Activated T-cell treated with anti-CD3 and anti-CD28 coated beads, Interleukin-2, amount 50 U/mL, for 4 hours (primary cell): Measurements from ENCODE around the gene GUCY2D. TPM values are rescaled to one million over a fixed set of nuclear protein-coding genes. Genes with fewer than 3 reads are reported as not detected.

Experiments used
- ATAC-seq, 2 donors: fragments of 200-7000 bp; cut with Tn5 transposase; one replicate each; pipeline ENCODE4 v1.10.0; 2021
- DNase-seq: peaks from one replicate; pipeline ENCODE4 v3.0.0-alpha.2; 2020
- H3K27me3 Mint-ChIP-seq: one replicate; pipeline ENCODE4 v1.8.0; 2021; ENCODE audit warnings: low read depth, mixed read lengths
- H3K36me3 Mint-ChIP-seq: one replicate; pipeline ENCODE4 v1.8.0; 2022; ENCODE audit warnings: mixed read lengths; ENCODE audit not compliant: insufficient read depth
- H3K4me1 Mint-ChIP-seq: one replicate; pipeline ENCODE4 v1.8.0; 2021; ENCODE audit warnings: low read depth, mixed read lengths
- H3K4me3 Mint-ChIP-seq: one replicate; pipeline ENCODE4 v1.8.0; 2021; ENCODE audit warnings: mild to moderate bottlenecking, moderate library complexity, mixed read lengths
- H3K9me3 Mint-ChIP-seq: one replicate; pipeline ENCODE4 v1.8.0; 2021; ENCODE audit warnings: mixed read lengths
- total RNA-seq, 3 donors: library from RNA; stranded (reverse); gene quantifications; one replicate each; pipeline ENCODE4 v1.2.1, GENCODE V29; 2021

Gene GUCY2D
- total RNA-seq, 3 donors from 2014 or later: 0.46 TPM; not detected in 2

GRCh38 chr17:7982173-7982572 is 20.2 kb upstream of the GUCY2D start:
- no peak for ATAC-seq
- H3K4me3 Mint-ChIP-seq: no peak overlapping the region

GRCh38 chr17:7982666-7983065 is 19.7 kb upstream of the GUCY2D start:
- DNase-seq (no peak), ATAC-seq (no peak)
- no peaks in the 10 kb centered on the region for H3K36me3 Mint-ChIP-seq
- H3K9me3 Mint-ChIP-seq: no peaks in the 10 kb centered on the region
- H3K4me3 Mint-ChIP-seq: no peak overlapping the region
- peaks cover 22% of the 10 kb centered on the region for H3K27me3 Mint-ChIP-seq
- H3K4me1 Mint-ChIP-seq: peaks cover 1% of the 10 kb centered on the region

More at GRCh38 chr17:7982173-7982572, 20.2 kb upstream of the GUCY2D start:
- no peak for DNase-seq
- no peaks in the 10 kb centered on the region for H3K36me3 Mint-ChIP-seq
- peaks cover 22% of the 10 kb centered on the region for H3K27me3 Mint-ChIP-seq
- peaks cover 2% of the 10 kb centered on the region for H3K4me1 Mint-ChIP-seq
- no peaks in the 10 kb centered on the region for H3K9me3 Mint-ChIP-seq

GRCh38 chr17:7984904-7985303 is 17.5 kb upstream of the GUCY2D start:
- Mint-ChIP-seq H3K36me3 (no peaks in the 10 kb centered on the region), H3K4me3 (no peak overlapping the region), H3K4me1 (peaks cover 9% of the 10 kb centered on the region), H3K27me3 (peaks cover 17% of the 10 kb centered on the region), H3K9me3 (no peaks in the 10 kb centered on the region)
- DNase-seq: no peak
- ATAC-seq: no peak

- H3K4me1 Mint-ChIP-seq: peaks cover 19% of the 10 kb centered on the region
- ATAC-seq (no peak), DNase-seq (no peak)
- H3K36me3 Mint-ChIP-seq: no peaks in the 10 kb centered on the region
- H3K9me3 Mint-ChIP-seq: no peaks in the 10 kb centered on the region
- no peak overlapping the region for H3K4me3 Mint-ChIP-seq
- peaks cover 7% of the 10 kb centered on the region for H3K27me3 Mint-ChIP-seq
Measured at GRCh38 chr17:7987112-7987893, 15.1 kb upstream of the GUCY2D start.

GRCh38 chr17:7988750-7989178 is 13.7 kb upstream of the GUCY2D start:
- Mint-ChIP-seq H3K9me3 (no peaks in the 10 kb centered on the region), H3K36me3 (no peaks in the 10 kb centered on the region), H3K4me3 (peak overlapping the region; percentile 42), H3K27me3 (no peaks in the 10 kb centered on the region), H3K4me1 (peaks cover 23% of the 10 kb centered on the region)
- peak; percentile 33 for DNase-seq
- peak; percentile 39 to 42 for ATAC-seq

- Mint-ChIP-seq H3K4me1 (peaks cover 23% of the 10 kb centered on the region), H3K4me3 (peak overlapping the region; percentile 78), H3K36me3 (no peaks in the 10 kb centered on the region), H3K27me3 (no peaks in the 10 kb centered on the region), H3K9me3 (no peaks in the 10 kb centered on the region)
- ATAC-seq (peak; percentile 94 to 96), DNase-seq (peak; percentile 97)
Measured at GRCh38 chr17:7989781-7990655, 12.4 kb upstream of the GUCY2D start.

- DNase-seq (no peak), ATAC-seq (no peak)
- H3K27me3 Mint-ChIP-seq: peaks cover 6% of the 10 kb centered on the region
- no peak overlapping the region for H3K4me3 Mint-ChIP-seq
- H3K4me1 Mint-ChIP-seq: peaks cover 23% of the 10 kb centered on the region
- H3K9me3 Mint-ChIP-seq: no peaks in the 10 kb centered on the region
- H3K36me3 Mint-ChIP-seq: no peaks in the 10 kb centered on the region
Measured at GRCh38 chr17:7992516-7992915, 9.9 kb upstream of the GUCY2D start.

- H3K27me3 Mint-ChIP-seq: peaks cover 6% of the 10 kb centered on the region
- no peak for DNase-seq
Measured at GRCh38 chr17:7992924-7993323, 9.5 kb upstream of the GUCY2D start.

GRCh38 chr17:7993972-7994589 is 8.3 kb upstream of the GUCY2D start:
- H3K4me3 Mint-ChIP-seq: no peak overlapping the region
- peaks cover 20% of the 10 kb centered on the region for H3K4me1 Mint-ChIP-seq
- ATAC-seq (no peak), DNase-seq (no peak)
- peaks cover 12% of the 10 kb centered on the region for H3K27me3 Mint-ChIP-seq
- H3K9me3 Mint-ChIP-seq: no peaks in the 10 kb centered on the region
- H3K36me3 Mint-ChIP-seq: no peaks in the 10 kb centered on the region

More at GRCh38 chr17:7992924-7993323, 9.5 kb upstream of the GUCY2D start:
- ATAC-seq: no peak
- Mint-ChIP-seq H3K9me3 (no peaks in the 10 kb centered on the region), H3K36me3 (no peaks in the 10 kb centered on the region), H3K4me1 (peaks cover 23% of the 10 kb centered on the region), H3K4me3 (no peak overlapping the region)

- peaks cover 18% of the 10 kb centered on the region for H3K27me3 Mint-ChIP-seq
- H3K36me3 Mint-ChIP-seq: no peaks in the 10 kb centered on the region
- no peaks in the 10 kb centered on the region for H3K9me3 Mint-ChIP-seq
- DNase-seq (no peak), ATAC-seq (no peak)
- no peak overlapping the region for H3K4me3 Mint-ChIP-seq
- H3K4me1 Mint-ChIP-seq: peaks cover 8% of the 10 kb centered on the region
Measured at GRCh38 chr17:7995724-7996123, 6.7 kb upstream of the GUCY2D start.

- H3K27me3 Mint-ChIP-seq: peaks cover 28% of the 10 kb centered on the region
- no peak for DNase-seq
- H3K4me3 Mint-ChIP-seq: no peak overlapping the region
- H3K36me3 Mint-ChIP-seq: no peaks in the 10 kb centered on the region
- peaks cover 8% of the 10 kb centered on the region for H3K4me1 Mint-ChIP-seq
- peak in 1 of 2 donors; percentile 52 for ATAC-seq
- no peaks in the 10 kb centered on the region for H3K9me3 Mint-ChIP-seq
Measured at GRCh38 chr17:7997186-7997585, 5.2 kb upstream of the GUCY2D start.

GRCh38 chr17:8002721-8003593 is 542 bp downstream of the GUCY2D start:
- Mint-ChIP-seq H3K4me3 (no peak overlapping the region), H3K4me1 (peaks cover 6% of the 10 kb centered on the region), H3K36me3 (no peaks in the 10 kb centered on the region), H3K27me3 (peaks cover 50% of the 10 kb centered on the region), H3K9me3 (no peaks in the 10 kb centered on the region)
- DNase-seq (no peak), ATAC-seq (no peak)

- H3K36me3 Mint-ChIP-seq: no peaks in the 10 kb centered on the region
- H3K4me3 Mint-ChIP-seq: no peak overlapping the region
- ATAC-seq: no peak
- peaks cover 6% of the 10 kb centered on the region for H3K4me1 Mint-ChIP-seq
- peaks cover 47% of the 10 kb centered on the region for H3K27me3 Mint-ChIP-seq
- DNase-seq: no peak
- H3K9me3 Mint-ChIP-seq: no peaks in the 10 kb centered on the region
Measured at GRCh38 chr17:8003594-8004181, 1.3 kb downstream of the GUCY2D start.
